HEK293 (cell line): ENCODE results near the gene LYZL1.
"Not testable (repeated sequence)": the region's sequence is repeated elsewhere in the genome, so short reads cannot be mapped to it uniquely, and the experiment has no call there.

ENCODE experiments used
- CTCF ChIA-PET: fragments of 350-600 bp; formaldehyde crosslinking; extraction: SDS; loops from one replicate; lab custom pipeline; 2021; ENCODE audit warnings: antibody characterized with exemption; lab: Yijun Ruan, JAX
- POLR2A ChIA-PET: fragments of 300-600 bp; formaldehyde crosslinking; extraction: SDS; loops from one replicate; lab custom pipeline; 2020; ENCODE audit warnings: antibody characterized with exemption, inconsistent platforms; lab: Yijun Ruan, JAX
- H3K27ac ChIP-seq: fragments of 200-500 bp; sonication (Bioruptor generic); 2 replicates; pipeline ENCODE4 v1.5.1; 2014; ENCODE audit warnings: low read depth, low read length, control low read depth, inconsistent platforms; ENCODE audit errors: extremely low read depth
- H3K36me3 ChIP-seq, 2 experiments: fragments of 200-500 bp in 1 of 2; sonication (Bioruptor generic) in 1 of 2; 1 replicate in 1 of 2; 2 replicates in 1 of 2; pipeline ENCODE4 v1.5.1; 2014 to 2017; ENCODE audit warnings: inconsistent platforms in 2 of 2, low read length in 2 of 2; ENCODE audit not compliant: control insufficient read depth in 2 of 2, insufficient read depth in 1 of 2
- H3K4me1 ChIP-seq: fragments of 200-500 bp; sonication (Bioruptor generic); 2 replicates; pipeline ENCODE4 v1.5.1; 2014; ENCODE audit warnings: mild to moderate bottlenecking, low read length, inconsistent platforms; ENCODE audit not compliant: control insufficient read depth, insufficient read depth
- H3K4me3 ChIP-seq: 2 replicates; pipeline ENCODE4 v1.5.1; 2011; ENCODE audit warnings: low read depth, mild to moderate bottlenecking, control low read depth, low read length, moderate library complexity
- H3K9me3 ChIP-seq: fragments of 200-500 bp; sonication (Bioruptor generic); 2 replicates; pipeline ENCODE4 v1.5.1; 2014; ENCODE audit warnings: low read depth, low read length, inconsistent platforms; ENCODE audit not compliant: control insufficient read depth, insufficient read depth
- GLI2 ChIP-seq: fragments of 450-650 bp; formaldehyde crosslinking; IDR thresholded peaks from 2 replicates; pipeline ENCODE4; 2017; ENCODE audit warnings: missing biosample characterization, missing genetic modification characterization, low read depth, borderline replicate concordance
- HOXA7 ChIP-seq: sonication (generic); formaldehyde crosslinking; IDR thresholded peaks from 2 replicates; pipeline ENCODE4 v1.8.1; 2022; ENCODE audit warnings: missing genetic modification reagents, borderline replicate concordance
- IKZF3 ChIP-seq: fragments of 450-650 bp; IDR thresholded peaks from 2 replicates; pipeline ENCODE4 v1.5.0; 2018; ENCODE audit warnings: missing biosample characterization, mild to moderate bottlenecking, missing genetic modification characterization, moderate library complexity
- KLF7 ChIP-seq: fragments of 450-650 bp; formaldehyde crosslinking; IDR thresholded peaks from 2 replicates; pipeline ENCODE4 v1.5.1; 2016; ENCODE audit warnings: missing biosample characterization, missing genetic modification characterization, borderline replicate concordance
- SCRT2 ChIP-seq: fragments of 450-650 bp; formaldehyde crosslinking; IDR thresholded peaks from 2 replicates; pipeline ENCODE4 v1.5.1; 2016; ENCODE audit warnings: missing biosample characterization, missing genetic modification characterization
- ZNF146 ChIP-seq: fragments of 450-650 bp; formaldehyde crosslinking; IDR thresholded peaks from 2 replicates; pipeline ENCODE4 v1.5.1; 2016; ENCODE audit warnings: missing biosample characterization, missing genetic modification characterization
- ZNF174 ChIP-seq: fragments of 450-650 bp; formaldehyde crosslinking; IDR thresholded peaks from 2 replicates; pipeline ENCODE4 v1.5.0; 2017; ENCODE audit warnings: missing biosample characterization, mild to moderate bottlenecking, missing genetic modification characterization
- ZNF202 ChIP-seq: fragments of 450-650 bp; formaldehyde crosslinking; IDR thresholded peaks from 2 replicates; pipeline ENCODE4 v1.5.1; 2016; ENCODE audit warnings: missing biosample characterization, missing genetic modification characterization, borderline replicate concordance
- ZNF266 ChIP-seq: fragments of 450-650 bp; formaldehyde crosslinking; IDR thresholded peaks from 2 replicates; pipeline ENCODE4 v1.5.1; 2016; ENCODE audit warnings: missing biosample characterization, missing genetic modification characterization, low read depth
- ZNF350 ChIP-seq: fragments of 450-650 bp; formaldehyde crosslinking; IDR thresholded peaks from 2 replicates; pipeline ENCODE4 v1.5.0; 2017; ENCODE audit warnings: missing biosample characterization, mild to moderate bottlenecking, missing genetic modification characterization
- ZNF426 ChIP-seq: fragments of 450-650 bp; formaldehyde crosslinking; IDR thresholded peaks from 2 replicates; pipeline ENCODE4 v1.5.1; 2017; ENCODE audit warnings: missing biosample characterization, missing genetic modification characterization, mild to moderate bottlenecking, inconsistent platforms, moderate library complexity
- ZNF48 ChIP-seq: fragments of 450-650 bp; formaldehyde crosslinking; IDR thresholded peaks from 2 replicates; pipeline ENCODE4 v1.5.1; 2016; ENCODE audit warnings: missing biosample characterization, missing genetic modification characterization
- ZNF621 ChIP-seq: fragments of 450-650 bp; formaldehyde crosslinking; IDR thresholded peaks from 2 replicates; pipeline ENCODE4 v1.5.1; 2017; ENCODE audit warnings: missing biosample characterization, missing genetic modification characterization
- ZNF658 ChIP-seq: fragments of 450-650 bp; formaldehyde crosslinking; IDR thresholded peaks from 2 replicates; pipeline ENCODE4; 2016; ENCODE audit warnings: missing biosample characterization, missing genetic modification characterization
- TF ChIP-seq, protein P1 (sequence below): fragments of 450-650 bp; formaldehyde crosslinking; IDR thresholded peaks from 2 replicates; pipeline ENCODE4 v1.5.1; 2017; ENCODE audit warnings: missing biosample characterization, mild to moderate bottlenecking, missing genetic modification characterization, moderate library complexity
- TF ChIP-seq, protein P2 (sequence below): fragments of 450-650 bp; formaldehyde crosslinking; IDR thresholded peaks from 2 replicates; pipeline ENCODE4 v1.5.1; 2016; ENCODE audit warnings: missing biosample characterization, missing genetic modification characterization, low read depth
- TF ChIP-seq, protein P3 (sequence below): fragments of 450-650 bp; formaldehyde crosslinking; IDR thresholded peaks from 2 replicates; pipeline ENCODE4 v1.5.1; 2016; ENCODE audit warnings: missing biosample characterization, missing genetic modification characterization
- TF ChIP-seq, protein P4 (sequence below): fragments of 450-650 bp; formaldehyde crosslinking; IDR thresholded peaks from 2 replicates; pipeline ENCODE4 v1.5.1; 2016; ENCODE audit warnings: missing biosample characterization, missing genetic modification characterization

LYZL1 gene

DNA sequence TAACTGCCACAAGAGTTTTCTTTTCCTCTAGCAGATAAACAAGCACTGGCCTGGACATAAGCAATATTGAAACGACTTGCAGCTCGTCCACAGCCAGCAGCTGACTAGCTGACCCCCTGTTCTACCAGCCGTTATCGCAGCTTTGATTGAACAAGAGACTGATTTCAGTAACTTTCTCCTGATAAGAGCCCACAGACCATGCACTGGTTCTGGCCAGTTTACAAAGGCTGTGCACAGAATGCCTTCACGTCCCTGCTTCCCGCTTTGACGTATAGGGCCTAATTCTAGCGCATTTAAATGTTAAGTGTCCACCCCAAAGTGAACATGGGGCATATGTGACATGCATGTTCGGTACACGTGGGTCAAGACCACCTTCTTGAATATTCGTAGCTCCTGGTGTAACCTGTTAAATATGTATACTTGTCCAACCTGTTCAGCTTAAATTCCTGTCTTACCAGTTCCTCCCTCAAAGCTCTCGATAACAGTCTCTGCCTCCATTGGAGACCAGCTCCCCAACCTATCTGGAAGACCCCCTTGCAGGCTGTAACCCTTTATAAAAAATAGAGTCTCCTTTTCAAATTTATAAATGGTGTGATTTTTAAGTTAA is 69.2 kb downstream of the LYZL1 start:
- H3K9me3 ChIP-seq: no peaks in the 10 kb centered on the region
- H3K27ac ChIP-seq: no peak overlapping the region
- H3K4me3 ChIP-seq: no peak overlapping the region
- no peaks in the 10 kb centered on the region for H3K4me1 ChIP-seq
- ChIA-PET POLR2A (no interaction called here), CTCF (interaction anchor here (0.9 kb wide), 2 partner anchors 34 to 71 kb away, joined by 3 to 4 read pairs; no protein-coding TSS in a partner anchor)
- no peaks in the 10 kb centered on the region for H3K36me3 ChIP-seq
- TF ChIP-seq IKZF3 (no peak), ZNF48 (tag by site-specific recombination) (no peak), ZNF202 (tag by site-specific recombination) (no peak), ZNF426 (tag by site-specific recombination) (no peak), ZNF621 (no peak), ZNF174 (tag by site-specific recombination) (no peak), ZNF266 (no peak), ZNF658 (tag by site-specific recombination) (no peak), ZNF146 (tag by site-specific recombination) (no peak), KLF7 (no peak), GLI2 (tag by site-specific recombination) (no peak), SCRT2 (tag by site-specific recombination) (no peak), ZNF350 (tag by site-specific recombination) (no peak), HOXA7 (CRISPR knock-in tag) (no peak)
- TF ChIP-seq, protein P1, sequence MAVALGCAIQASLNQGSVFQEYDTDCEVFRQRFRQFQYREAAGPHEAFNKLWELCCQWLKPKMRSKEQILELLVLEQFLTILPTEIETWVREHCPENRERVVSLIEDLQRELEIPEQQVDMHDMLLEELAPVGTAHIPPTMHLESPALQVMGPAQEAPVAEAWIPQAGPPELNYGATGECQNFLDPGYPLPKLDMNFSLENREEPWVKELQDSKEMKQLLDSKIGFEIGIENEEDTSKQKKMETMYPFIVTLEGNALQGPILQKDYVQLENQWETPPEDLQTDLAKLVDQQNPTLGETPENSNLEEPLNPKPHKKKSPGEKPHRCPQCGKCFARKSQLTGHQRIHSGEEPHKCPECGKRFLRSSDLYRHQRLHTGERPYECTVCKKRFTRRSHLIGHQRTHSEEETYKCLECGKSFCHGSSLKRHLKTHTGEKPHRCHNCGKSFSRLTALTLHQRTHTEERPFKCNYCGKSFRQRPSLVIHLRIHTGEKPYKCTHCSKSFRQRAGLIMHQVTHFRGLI (tag by site-specific recombination): no peak
- TF ChIP-seq, protein P2, sequence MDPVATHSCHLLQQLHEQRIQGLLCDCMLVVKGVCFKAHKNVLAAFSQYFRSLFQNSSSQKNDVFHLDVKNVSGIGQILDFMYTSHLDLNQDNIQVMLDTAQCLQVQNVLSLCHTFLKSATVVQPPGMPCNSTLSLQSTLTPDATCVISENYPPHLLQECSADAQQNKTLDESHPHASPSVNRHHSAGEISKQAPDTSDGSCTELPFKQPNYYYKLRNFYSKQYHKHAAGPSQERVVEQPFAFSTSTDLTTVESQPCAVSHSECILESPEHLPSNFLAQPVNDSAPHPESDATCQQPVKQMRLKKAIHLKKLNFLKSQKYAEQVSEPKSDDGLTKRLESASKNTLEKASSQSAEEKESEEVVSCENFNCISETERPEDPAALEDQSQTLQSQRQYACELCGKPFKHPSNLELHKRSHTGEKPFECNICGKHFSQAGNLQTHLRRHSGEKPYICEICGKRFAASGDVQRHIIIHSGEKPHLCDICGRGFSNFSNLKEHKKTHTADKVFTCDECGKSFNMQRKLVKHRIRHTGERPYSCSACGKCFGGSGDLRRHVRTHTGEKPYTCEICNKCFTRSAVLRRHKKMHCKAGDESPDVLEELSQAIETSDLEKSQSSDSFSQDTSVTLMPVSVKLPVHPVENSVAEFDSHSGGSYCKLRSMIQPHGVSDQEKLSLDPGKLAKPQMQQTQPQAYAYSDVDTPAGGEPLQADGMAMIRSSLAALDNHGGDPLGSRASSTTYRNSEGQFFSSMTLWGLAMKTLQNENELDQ: no peak
- TF ChIP-seq, protein P3, sequence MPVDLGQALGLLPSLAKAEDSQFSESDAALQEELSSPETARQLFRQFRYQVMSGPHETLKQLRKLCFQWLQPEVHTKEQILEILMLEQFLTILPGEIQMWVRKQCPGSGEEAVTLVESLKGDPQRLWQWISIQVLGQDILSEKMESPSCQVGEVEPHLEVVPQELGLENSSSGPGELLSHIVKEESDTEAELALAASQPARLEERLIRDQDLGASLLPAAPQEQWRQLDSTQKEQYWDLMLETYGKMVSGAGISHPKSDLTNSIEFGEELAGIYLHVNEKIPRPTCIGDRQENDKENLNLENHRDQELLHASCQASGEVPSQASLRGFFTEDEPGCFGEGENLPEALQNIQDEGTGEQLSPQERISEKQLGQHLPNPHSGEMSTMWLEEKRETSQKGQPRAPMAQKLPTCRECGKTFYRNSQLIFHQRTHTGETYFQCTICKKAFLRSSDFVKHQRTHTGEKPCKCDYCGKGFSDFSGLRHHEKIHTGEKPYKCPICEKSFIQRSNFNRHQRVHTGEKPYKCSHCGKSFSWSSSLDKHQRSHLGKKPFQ (tag by site-specific recombination): no peak
- TF ChIP-seq, protein P4, sequence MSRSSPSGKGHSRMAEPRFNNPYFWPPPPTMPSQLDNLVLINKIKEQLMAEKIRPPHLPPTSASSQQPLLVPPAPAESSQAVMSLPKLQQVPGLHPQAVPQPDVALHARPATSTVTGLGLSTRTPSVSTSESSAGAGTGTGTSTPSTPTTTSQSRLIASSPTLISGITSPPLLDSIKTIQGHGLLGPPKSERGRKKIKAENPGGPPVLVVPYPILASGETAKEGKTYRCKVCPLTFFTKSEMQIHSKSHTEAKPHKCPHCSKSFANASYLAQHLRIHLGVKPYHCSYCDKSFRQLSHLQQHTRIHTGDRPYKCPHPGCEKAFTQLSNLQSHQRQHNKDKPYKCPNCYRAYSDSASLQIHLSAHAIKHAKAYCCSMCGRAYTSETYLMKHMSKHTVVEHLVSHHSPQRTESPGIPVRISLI: no peak
- TF ChIP-seq, all 188 proteins: peak for 0

DNA sequence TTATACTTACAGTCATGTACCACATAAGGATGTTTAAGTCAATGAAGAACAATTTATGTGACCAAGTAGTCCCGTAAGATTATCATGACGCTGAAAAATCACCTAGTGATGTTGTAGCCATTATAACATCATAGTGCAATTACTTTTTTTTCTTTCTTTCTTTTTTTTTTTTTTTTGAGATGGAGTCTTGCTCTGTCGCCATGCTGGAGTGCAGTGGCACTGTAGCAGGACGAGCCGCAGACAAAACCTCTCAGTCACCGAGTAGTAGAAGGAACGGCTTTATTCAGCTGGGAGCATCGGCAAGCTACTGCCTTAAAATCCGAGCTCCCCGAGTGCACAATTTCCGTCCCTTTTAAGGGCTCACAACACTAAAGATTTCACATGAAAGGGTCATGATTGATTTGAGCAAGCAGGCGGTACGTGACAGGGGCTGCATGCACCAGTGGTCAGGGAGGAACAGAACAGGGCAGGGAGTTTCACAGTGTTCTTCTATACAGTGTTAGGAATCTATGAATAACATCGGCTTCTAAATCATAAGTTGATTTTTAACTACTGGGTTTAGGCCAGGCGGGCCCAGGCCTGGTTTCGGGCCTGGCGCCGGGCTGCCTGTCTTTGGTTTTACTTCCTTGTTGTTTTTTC is 71.5 kb downstream of the LYZL1 start:
- H3K4me3 ChIP-seq, H3K9me3 ChIP-seq, H3K27ac ChIP-seq, H3K36me3 ChIP-seq, H3K4me1 ChIP-seq: not testable (repeated sequence)
- POLR2A ChIA-PET: interaction anchor here (0.7 kb wide), 1 partner anchor 42 kb away, joined by 3 read pairs; no protein-coding TSS in a partner anchor
- CTCF ChIA-PET: interaction anchor here (0.6 kb wide), 1 partner anchor 157 kb away, joined by 3 read pairs; no protein-coding TSS in a partner anchor
